Endodermal cell (in vitro differentiated cells): ENCODE data around the gene KCNMA1. TPM values are rescaled to one million over a fixed set of nuclear protein-coding genes. Genes with fewer than 3 reads are reported as not detected.

Source experiments
- DNase-seq: peaks from one replicate; pipeline ENCODE4 v3.0.0-alpha.2; 2017
- H3K27ac ChIP-seq: 2 replicates; pipeline ENCODE4 v1.5.1; 2013; ENCODE audit warnings: mild to moderate bottlenecking, low read depth, low read length, moderate library complexity
- H3K27me3 ChIP-seq: 2 replicates; pipeline ENCODE4 v1.6.1; 2013; ENCODE audit warnings: mild to moderate bottlenecking, low read length, moderate library complexity; ENCODE audit not compliant: insufficient read depth, control insufficient read depth, poor library complexity, severe bottlenecking
- H3K36me3 ChIP-seq: 2 replicates; pipeline ENCODE4 v1.7.0; 2013; ENCODE audit warnings: mild to moderate bottlenecking, low read length, moderate library complexity; ENCODE audit not compliant: control insufficient read depth, insufficient read depth
- H3K4me1 ChIP-seq: one replicate; pipeline ENCODE4 v1.7.0; 2013; ENCODE audit warnings: low read length; ENCODE audit not compliant: control insufficient read depth, insufficient read depth
- H3K4me3 ChIP-seq: 2 replicates; pipeline ENCODE4 v1.5.1; 2013; ENCODE audit warnings: mild to moderate bottlenecking, low read length, moderate library complexity
- H3K9ac ChIP-seq: 2 replicates; pipeline ENCODE4 v1.6.1; 2013; ENCODE audit warnings: mild to moderate bottlenecking, low read length, moderate library complexity; ENCODE audit not compliant: poor library complexity, severe bottlenecking; ENCODE audit errors: extremely low read depth
- H3K9me3 ChIP-seq: 2 replicates; pipeline ENCODE4 v1.6.1; 2013; ENCODE audit warnings: mild to moderate bottlenecking, low read length, moderate library complexity; ENCODE audit not compliant: control insufficient read depth
- H3K27ac Mint-ChIP-seq: 2 replicates; pipeline ENCODE4 v1.8.0; 2020; ENCODE audit warnings: mixed read lengths
- H3K27me3 Mint-ChIP-seq: 2 replicates; pipeline ENCODE4 v1.8.0; 2021; ENCODE audit warnings: mild to moderate bottlenecking, mixed read lengths; ENCODE audit not compliant: insufficient read depth
- H3K36me3 Mint-ChIP-seq: 2 replicates; pipeline ENCODE4 v1.8.0; 2020; ENCODE audit warnings: low read depth, mixed read lengths
- H3K4me1 Mint-ChIP-seq: 2 replicates; pipeline ENCODE4 v1.8.0; 2020; ENCODE audit warnings: mixed read lengths
- H3K4me3 Mint-ChIP-seq: 2 replicates; pipeline ENCODE4 v1.8.0; 2020; ENCODE audit warnings: mild to moderate bottlenecking, moderate library complexity, mixed read lengths
- H3K9me3 Mint-ChIP-seq: 2 replicates; pipeline ENCODE4 v1.8.0; 2020; ENCODE audit warnings: mild to moderate bottlenecking, mixed read lengths
- CTCF ChIP-seq: fragments of 200-600 bp; sonication (generic); conservative IDR thresholded peaks from 2 replicates; pipeline ENCODE4 v1.5.0; 2021; ENCODE audit warnings: antibody characterized with exemption, mild to moderate bottlenecking
- WGBS, 2 experiments: methylation state at CpG; one replicate each; pipeline versions ENCODE4 v1.1.5 to v1.1.7; 2013; ENCODE audit warnings: missing lambda C conversion rate in 2 of 2, mixed read lengths in 1 of 2; ENCODE audit not compliant: insufficient coverage in 1 of 2, insufficient read length in 1 of 2; 5-methylcytosine and 5-hydroxymethylcytosine counted together
- total RNA-seq, 2 donors: library from RNA; stranded (reverse); fragmentation: NEBNext Ultra II Directional in 1 of 2; extraction: Animal tissue kit (Norgen Biotek cat#: 25700) in 1 of 2; gene quantifications; 2 replicates in 1 of 2; 3 replicates in 1 of 2; pipeline ENCODE4 v1.2.1, GENCODE V29; 2021

The KCNMA1 gene
- total RNA-seq, 2 donors from 2014 or later = 0.55 to 1.3 TPM

GRCh38 chr10:77049896-77050295 is 587.7 kb downstream of the KCNMA1 start:
- H3K36me3 Mint-ChIP-seq = no peaks in the 10 kb centered on the region

GRCh38 chr10:77049146-77049545 is 588.5 kb downstream of the KCNMA1 start:
- Mint-ChIP-seq H3K4me3 (no peak overlapping the region), H3K27ac (no peak overlapping the region), H3K4me1 (peaks cover 2% of the 10 kb centered on the region), H3K9me3 (no peaks in the 10 kb centered on the region), H3K36me3 (no peaks in the 10 kb centered on the region), H3K27me3 (no peaks in the 10 kb centered on the region)
- no peak overlapping the region for H3K9ac ChIP-seq
- no peak overlapping the region for H3K4me3 ChIP-seq
- no peak overlapping the region for H3K27ac ChIP-seq
- H3K27me3 ChIP-seq = no peaks in the 10 kb centered on the region
- TF ChIP-seq CTCF = no peak
- H3K9me3 ChIP-seq = no peaks in the 10 kb centered on the region
- WGBS, 2 experiments = 91 to 92% methylated on average over 3 of the region's 3 CpGs
- no peaks in the 10 kb centered on the region for H3K36me3 ChIP-seq
- no peak for DNase-seq
- no peaks in the 10 kb centered on the region for H3K4me1 ChIP-seq

More at GRCh38 chr10:77049896-77050295, 587.7 kb downstream of the KCNMA1 start:
- Histone ChIP-seq H3K9me3 (no peaks in the 10 kb centered on the region), H3K9ac (no peak overlapping the region), H3K4me3 (no peak overlapping the region), H3K27ac (no peak overlapping the region), H3K27me3 (no peaks in the 10 kb centered on the region), H3K36me3 (no peaks in the 10 kb centered on the region), H3K4me1 (no peaks in the 10 kb centered on the region)
- Mint-ChIP-seq H3K27ac (no peak overlapping the region), H3K9me3 (no peaks in the 10 kb centered on the region), H3K4me3 (no peak overlapping the region), H3K27me3 (no peaks in the 10 kb centered on the region), H3K4me1 (peaks cover 2% of the 10 kb centered on the region)
- no peak for TF ChIP-seq CTCF
- WGBS, 2 experiments = 93 to 94% methylated on average over 2 to 3 of the region's 3 CpGs
- DNase-seq = no peak

- Histone ChIP-seq H3K4me1 (no peaks in the 10 kb centered on the region), H3K9ac (no peak overlapping the region), H3K36me3 (no peaks in the 10 kb centered on the region), H3K27me3 (no peaks in the 10 kb centered on the region), H3K4me3 (no peak overlapping the region), H3K9me3 (no peaks in the 10 kb centered on the region), H3K27ac (no peak overlapping the region)
- Mint-ChIP-seq H3K27me3 (no peaks in the 10 kb centered on the region), H3K4me3 (no peak overlapping the region), H3K4me1 (peaks cover 8% of the 10 kb centered on the region), H3K9me3 (no peaks in the 10 kb centered on the region), H3K27ac (no peak overlapping the region), H3K36me3 (no peaks in the 10 kb centered on the region)
- no peak for TF ChIP-seq CTCF
- DNase-seq = no peak
- 69 to 89% methylated on average over 2 of the region's 2 CpGs for WGBS, 2 experiments
These were observed 592.5 kb downstream of the KCNMA1 start for GRCh38 chr10:77045085-77045484.
